Progenitor cell of endocrine pancreas (in vitro differentiated cells): ENCODE measurements around the gene LAPTM5. TPM values are rescaled to one million over a fixed set of nuclear protein-coding genes. Genes with fewer than 3 reads are reported as not detected.

ENCODE experiments used
- DNase-seq: peaks from one replicate; pipeline ENCODE4 v3.0.0; 2021; ENCODE audit warnings: low spot score; ENCODE audit not compliant: unreplicated experiment
- H3K27ac Mint-ChIP-seq: 2 replicates; pipeline ENCODE4 v1.8.0; 2021; ENCODE audit warnings: mild to moderate bottlenecking, moderate library complexity, mixed read lengths
- H3K27me3 Mint-ChIP-seq: 2 replicates; pipeline ENCODE4 v1.8.0; 2021; ENCODE audit warnings: mixed read lengths
- H3K36me3 Mint-ChIP-seq: 2 replicates; pipeline ENCODE4 v1.8.0; 2022; ENCODE audit warnings: mixed read lengths; ENCODE audit not compliant: insufficient read depth
- H3K4me1 Mint-ChIP-seq: 2 replicates; pipeline ENCODE4 v1.8.0; 2021; ENCODE audit warnings: low read depth, mixed read lengths
- H3K4me3 Mint-ChIP-seq: 2 replicates; pipeline ENCODE4 v1.8.0; 2021; ENCODE audit warnings: low read depth, mild to moderate bottlenecking, moderate library complexity, mixed read lengths
- H3K9me3 Mint-ChIP-seq: 2 replicates; pipeline ENCODE4 v1.8.0; 2021; ENCODE audit warnings: low read depth, mixed read lengths
- CTCF ChIP-seq: fragments of 200-600 bp; sonication (generic); IDR thresholded peaks from one replicate; pipeline ENCODE4 v1.5.0; 2021; ENCODE audit warnings: antibody characterized with exemption, mild to moderate bottlenecking; ENCODE audit not compliant: unreplicated experiment
- total RNA-seq: library from RNA; stranded (reverse); gene quantifications from 2 replicates; pipeline ENCODE4 v1.2.1, GENCODE V29; 2021

LAPTM5 gene
- total RNA-seq, 1 donor from 2014 or later: not detected

GRCh38 chr1:30745834-30746208 lies 11.8 kb downstream of the LAPTM5 start:
- Mint-ChIP-seq H3K4me1 (peaks cover 8% of the 10 kb centered on the region), H3K27ac (no peak overlapping the region), H3K9me3 (no peaks in the 10 kb centered on the region), H3K27me3 (peaks cover 16% of the 10 kb centered on the region), H3K36me3 (no peaks in the 10 kb centered on the region), H3K4me3 (no peak overlapping the region)
- TF ChIP-seq CTCF: no peak
- DNase-seq: no peak

GRCh38 chr1:30745156-30745833 lies 12.3 kb downstream of the LAPTM5 start:
- no peak for TF ChIP-seq CTCF
- no peaks in the 10 kb centered on the region for H3K9me3 Mint-ChIP-seq
- peaks cover 18% of the 10 kb centered on the region for H3K27me3 Mint-ChIP-seq
- DNase-seq: no peak
- H3K36me3 Mint-ChIP-seq: no peaks in the 10 kb centered on the region
- no peak overlapping the region for H3K27ac Mint-ChIP-seq
- no peak overlapping the region for H3K4me3 Mint-ChIP-seq
- H3K4me1 Mint-ChIP-seq: peaks cover 8% of the 10 kb centered on the region

GRCh38 chr1:30744060-30744756 lies 13.4 kb downstream of the LAPTM5 start:
- Mint-ChIP-seq H3K9me3 (no peaks in the 10 kb centered on the region), H3K36me3 (no peaks in the 10 kb centered on the region), H3K4me1 (peaks cover 8% of the 10 kb centered on the region), H3K27me3 (peaks cover 18% of the 10 kb centered on the region), H3K4me3 (no peak overlapping the region), H3K27ac (no peak overlapping the region)
- no peak for TF ChIP-seq CTCF
- no peak for DNase-seq

- H3K9me3 Mint-ChIP-seq: peaks cover 1% of the 10 kb centered on the region
- no peak for TF ChIP-seq CTCF
These were observed 14.0 kb downstream of the LAPTM5 start for GRCh38 chr1:30743584-30744059.

GRCh38 chr1:30742963-30743559 lies 14.5 kb downstream of the LAPTM5 start:
- DNase-seq: no peak
- Mint-ChIP-seq H3K4me3 (no peak overlapping the region), H3K36me3 (no peaks in the 10 kb centered on the region), H3K27me3 (peaks cover 18% of the 10 kb centered on the region), H3K4me1 (peaks cover 5% of the 10 kb centered on the region), H3K27ac (no peak overlapping the region), H3K9me3 (peaks cover 2% of the 10 kb centered on the region)
- no peak for TF ChIP-seq CTCF

More at GRCh38 chr1:30743584-30744059, 14.0 kb downstream of the LAPTM5 start:
- no peaks in the 10 kb centered on the region for H3K36me3 Mint-ChIP-seq
- peaks cover 18% of the 10 kb centered on the region for H3K27me3 Mint-ChIP-seq
- H3K27ac Mint-ChIP-seq: no peak overlapping the region
- peaks cover 6% of the 10 kb centered on the region for H3K4me1 Mint-ChIP-seq
- DNase-seq: no peak
- no peak overlapping the region for H3K4me3 Mint-ChIP-seq
